Measurements from ENCODE around the gene TRIM17.

TRIM17 gene

GRCh38 chr1:228446852-228447251 is 30.2 kb upstream of the TRIM17 start:
- DNase-seq (ENCODE audit: low read depth, low spot score): no peak
- H3K27me3 ChIP-seq (ENCODE audit: insufficient read depth, insufficient read length): peaks cover 64% of the 10 kb centered on the region
- no peak for TF ChIP-seq SUZ12 (IDR thresholded peaks at IDR 0.05; ENCODE audit: extremely low read depth, insufficient read depth, insufficient read length)
- no peak for TF ChIP-seq YY1 (IDR thresholded peaks at IDR 0.05; ENCODE audit: insufficient read depth, insufficient read length)
- no peak for TF ChIP-seq ZNF274 (IDR thresholded peaks at IDR 0.05; ENCODE audit: low read depth, low read length)
- H3K9ac ChIP-seq (ENCODE audit: insufficient read length, low read depth): no peak overlapping the region
- no peaks in the 10 kb centered on the region for H3K9me3 ChIP-seq (ENCODE audit: insufficient read depth, low read length)
- H3K4me3 ChIP-seq (ENCODE audit: insufficient read length, low read depth): no peak overlapping the region
- H3K4me1 ChIP-seq (ENCODE audit: insufficient read depth, insufficient read length): peaks cover 2% of the 10 kb centered on the region
- H3K36me3 ChIP-seq (ENCODE audit: insufficient read depth, insufficient read length, low read length): no peaks in the 10 kb centered on the region

- no peaks in the 10 kb centered on the region for H3K9me3 ChIP-seq (ENCODE audit: insufficient read depth, low read length)
- H3K4me3 ChIP-seq (ENCODE audit: insufficient read length, low read depth): peak overlapping the region; percentile 64
- TF ChIP-seq SUZ12 (IDR thresholded peaks at IDR 0.05; ENCODE audit: extremely low read depth, insufficient read depth, insufficient read length) (no peak), YY1 (IDR thresholded peaks at IDR 0.05; ENCODE audit: insufficient read depth, insufficient read length) (no peak), ZNF274 (IDR thresholded peaks at IDR 0.05; ENCODE audit: low read depth, low read length) (no peak)
- no peak for DNase-seq (ENCODE audit: low read depth, low spot score)
- no peaks in the 10 kb centered on the region for H3K36me3 ChIP-seq (ENCODE audit: insufficient read depth, insufficient read length, low read length)
- H3K27me3 ChIP-seq (ENCODE audit: insufficient read depth, insufficient read length): peaks cover 72% of the 10 kb centered on the region
- H3K4me1 ChIP-seq (ENCODE audit: insufficient read depth, insufficient read length): peaks cover 2% of the 10 kb centered on the region
- peak overlapping the region; percentile 73 for H3K9ac ChIP-seq (ENCODE audit: insufficient read length, low read depth)
These were observed 29.4 kb upstream of the TRIM17 start for GRCh38 chr1:228445843-228446650.

GRCh38 chr1:228445490-228445842 is 28.8 kb upstream of the TRIM17 start:
- peaks cover 77% of the 10 kb centered on the region for H3K27me3 ChIP-seq (ENCODE audit: insufficient read depth, insufficient read length)
- no peaks in the 10 kb centered on the region for H3K9me3 ChIP-seq (ENCODE audit: insufficient read depth, low read length)
- DNase-seq (ENCODE audit: low read depth, low spot score): no peak
- TF ChIP-seq ZNF274 (IDR thresholded peaks at IDR 0.05; ENCODE audit: low read depth, low read length) (no peak), SUZ12 (IDR thresholded peaks at IDR 0.05; ENCODE audit: extremely low read depth, insufficient read depth, insufficient read length) (no peak), YY1 (IDR thresholded peaks at IDR 0.05; ENCODE audit: insufficient read depth, insufficient read length) (no peak)
- H3K4me1 ChIP-seq (ENCODE audit: insufficient read depth, insufficient read length): peaks cover 2% of the 10 kb centered on the region
- peak overlapping the region; percentile 64 for H3K4me3 ChIP-seq (ENCODE audit: insufficient read length, low read depth)
- H3K36me3 ChIP-seq (ENCODE audit: insufficient read depth, insufficient read length, low read length): no peaks in the 10 kb centered on the region
- H3K9ac ChIP-seq (ENCODE audit: insufficient read length, low read depth): peak overlapping the region; percentile 73

- Histone ChIP-seq H3K4me3 (ENCODE audit: insufficient read length, low read depth) (no peak overlapping the region), H3K27me3 (ENCODE audit: insufficient read depth, insufficient read length) (peaks cover 98% of the 10 kb centered on the region)
- no peak for DNase-seq (ENCODE audit: low read depth, low spot score)
These were observed 26.7 kb upstream of the TRIM17 start for GRCh38 chr1:228443395-228443794.

DNA sequence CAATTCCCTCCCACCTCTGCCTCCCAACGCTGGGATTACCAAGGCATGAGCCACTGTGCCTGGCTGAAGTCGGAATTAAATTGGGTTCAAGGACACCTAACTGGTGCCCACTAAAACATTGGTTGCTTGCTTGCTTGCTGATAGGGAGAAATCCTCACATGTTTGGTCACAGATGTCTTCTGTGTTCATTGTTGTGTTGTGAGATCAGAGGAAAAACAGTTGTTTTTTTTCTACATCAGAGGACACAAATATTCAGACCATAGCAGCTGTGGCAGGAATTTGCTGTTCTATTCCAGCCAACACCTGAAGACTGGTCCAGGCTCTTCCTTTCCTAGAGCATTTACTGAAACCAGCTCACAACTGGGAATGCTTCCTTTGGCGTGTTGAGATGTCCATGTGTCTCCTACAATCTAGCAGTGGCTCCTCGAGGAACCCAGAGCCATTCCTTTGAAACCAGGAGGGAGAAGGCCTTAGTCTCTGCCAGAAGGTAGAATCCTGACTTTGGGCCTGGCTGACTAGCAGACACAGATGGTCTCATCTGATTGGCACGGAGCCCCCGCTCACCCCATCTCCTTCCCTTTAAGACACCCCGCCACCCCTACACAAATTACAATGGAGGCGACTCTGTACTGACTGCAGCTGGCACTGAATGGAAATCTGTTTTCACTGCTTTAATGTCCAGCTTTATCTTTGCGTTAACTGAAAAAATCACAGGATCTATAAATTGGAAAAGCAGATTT is 24.3 kb upstream of the TRIM17 start:
- Histone ChIP-seq H3K4me3 (ENCODE audit: insufficient read length, low read depth) (no peak overlapping the region), H3K9me3 (ENCODE audit: insufficient read depth, low read length) (no peaks in the 10 kb centered on the region), H3K9ac (ENCODE audit: insufficient read length, low read depth) (no peak overlapping the region), H3K4me1 (ENCODE audit: insufficient read depth, insufficient read length) (peaks cover under 1% of the 10 kb centered on the region), H3K27me3 (ENCODE audit: insufficient read depth, insufficient read length) (peaks cover 95% of the 10 kb centered on the region), H3K36me3 (ENCODE audit: insufficient read depth, insufficient read length, low read length) (no peaks in the 10 kb centered on the region)
- TF ChIP-seq YY1 (IDR thresholded peaks at IDR 0.05; ENCODE audit: insufficient read depth, insufficient read length) (no peak), ZNF274 (IDR thresholded peaks at IDR 0.05; ENCODE audit: low read depth, low read length) (no peak), SUZ12 (IDR thresholded peaks at IDR 0.05; ENCODE audit: extremely low read depth, insufficient read depth, insufficient read length) (no peak)
- no peak for DNase-seq (ENCODE audit: low read depth, low spot score)

More at GRCh38 chr1:228443395-228443794, 26.7 kb upstream of the TRIM17 start:
- TF ChIP-seq YY1 (IDR thresholded peaks at IDR 0.05; ENCODE audit: insufficient read depth, insufficient read length): no peak
- TF ChIP-seq SUZ12 (IDR thresholded peaks at IDR 0.05; ENCODE audit: extremely low read depth, insufficient read depth, insufficient read length): no peak
- no peak for TF ChIP-seq ZNF274 (IDR thresholded peaks at IDR 0.05; ENCODE audit: low read depth, low read length)
- no peak overlapping the region for H3K9ac ChIP-seq (ENCODE audit: insufficient read length, low read depth)
- H3K36me3 ChIP-seq (ENCODE audit: insufficient read depth, insufficient read length, low read length): no peaks in the 10 kb centered on the region
- H3K4me1 ChIP-seq (ENCODE audit: insufficient read depth, insufficient read length): peaks cover 2% of the 10 kb centered on the region
- H3K9me3 ChIP-seq (ENCODE audit: insufficient read depth, low read length): no peaks in the 10 kb centered on the region

DNA sequence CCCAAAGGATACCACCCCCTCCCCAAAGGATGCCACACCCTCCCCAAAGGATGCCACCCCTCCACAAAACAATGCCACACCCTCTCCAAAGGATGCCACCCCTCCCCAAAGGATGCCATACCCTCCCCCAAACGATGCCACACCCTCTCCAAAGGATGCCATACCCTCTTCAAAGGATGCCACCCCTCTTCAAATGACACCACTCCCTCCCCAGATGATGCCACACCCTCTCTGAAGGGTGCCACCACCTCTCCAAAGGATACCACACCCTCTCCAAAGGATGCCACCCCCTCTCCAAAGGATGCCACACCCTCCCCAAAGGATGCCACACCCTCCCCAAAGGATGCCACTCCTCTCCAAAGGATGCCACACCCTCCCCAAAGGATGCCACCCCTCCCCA is 21.6 kb upstream of the TRIM17 start:
- H3K4me3 ChIP-seq (ENCODE audit: insufficient read length, low read depth): no peak overlapping the region
- DNase-seq (ENCODE audit: low read depth, low spot score): no peak
- no peaks in the 10 kb centered on the region for H3K36me3 ChIP-seq (ENCODE audit: insufficient read depth, insufficient read length, low read length)
- no peak overlapping the region for H3K9ac ChIP-seq (ENCODE audit: insufficient read length, low read depth)
- TF ChIP-seq SUZ12 (IDR thresholded peaks at IDR 0.05; ENCODE audit: extremely low read depth, insufficient read depth, insufficient read length): no peak
- no peak for TF ChIP-seq ZNF274 (IDR thresholded peaks at IDR 0.05; ENCODE audit: low read depth, low read length)
- no peak for TF ChIP-seq YY1 (IDR thresholded peaks at IDR 0.05; ENCODE audit: insufficient read depth, insufficient read length)
- H3K9me3 ChIP-seq (ENCODE audit: insufficient read depth, low read length): 0 out of 2 replicates have a peak, but pooled peaks cover 5% of the 10 kb centered on the region
- H3K4me1 ChIP-seq (ENCODE audit: insufficient read depth, insufficient read length): no peaks in the 10 kb centered on the region
- H3K27me3 ChIP-seq (ENCODE audit: insufficient read depth, insufficient read length): peaks cover 79% of the 10 kb centered on the region

DNA sequence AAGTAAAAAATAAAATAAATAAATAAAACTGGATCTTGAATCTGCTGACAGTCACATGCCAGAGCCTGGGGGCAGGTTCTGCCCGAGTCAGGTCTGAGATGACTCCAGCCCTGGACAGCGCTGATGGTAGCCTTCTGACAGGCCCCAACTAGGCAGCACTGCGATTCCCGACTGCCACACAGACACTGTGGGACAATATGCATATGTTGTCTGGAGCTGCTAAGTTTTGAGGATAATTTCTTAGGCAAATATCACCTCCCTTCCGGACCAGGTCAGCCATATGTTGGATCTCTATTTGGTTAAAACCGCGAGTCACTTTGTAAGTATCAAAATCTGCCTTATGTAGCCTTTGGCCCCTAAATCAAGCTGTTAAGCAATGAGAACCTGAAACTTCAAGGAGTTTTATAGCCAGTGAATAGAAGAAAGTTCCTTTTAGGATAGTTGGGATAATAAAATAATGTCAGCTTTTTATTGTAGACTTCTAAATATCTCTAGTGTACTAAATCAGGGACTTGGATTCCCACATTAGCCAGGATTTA is 20.8 kb upstream of the TRIM17 start:
- Histone ChIP-seq H3K27me3 (ENCODE audit: insufficient read depth, insufficient read length) (peaks cover 72% of the 10 kb centered on the region), H3K36me3 (ENCODE audit: insufficient read depth, insufficient read length, low read length) (no peaks in the 10 kb centered on the region)

More for the DNA sequence above, 20.8 kb upstream of the TRIM17 start:
- H3K9me3 ChIP-seq (ENCODE audit: insufficient read depth, low read length): 0 out of 2 replicates have a peak, but pooled peaks cover 5% of the 10 kb centered on the region
- H3K9ac ChIP-seq (ENCODE audit: insufficient read length, low read depth): no peak overlapping the region
- TF ChIP-seq SUZ12 (IDR thresholded peaks at IDR 0.05; ENCODE audit: extremely low read depth, insufficient read depth, insufficient read length): no peak
- no peak for TF ChIP-seq YY1 (IDR thresholded peaks at IDR 0.05; ENCODE audit: insufficient read depth, insufficient read length)
- no peak for TF ChIP-seq ZNF274 (IDR thresholded peaks at IDR 0.05; ENCODE audit: low read depth, low read length)
- H3K4me1 ChIP-seq (ENCODE audit: insufficient read depth, insufficient read length): no peaks in the 10 kb centered on the region
- no peak overlapping the region for H3K4me3 ChIP-seq (ENCODE audit: insufficient read length, low read depth)
- DNase-seq (ENCODE audit: low read depth, low spot score): no peak
